Measurements from ENCODE around the gene CNTN1.

The CNTN1 gene

DNA sequence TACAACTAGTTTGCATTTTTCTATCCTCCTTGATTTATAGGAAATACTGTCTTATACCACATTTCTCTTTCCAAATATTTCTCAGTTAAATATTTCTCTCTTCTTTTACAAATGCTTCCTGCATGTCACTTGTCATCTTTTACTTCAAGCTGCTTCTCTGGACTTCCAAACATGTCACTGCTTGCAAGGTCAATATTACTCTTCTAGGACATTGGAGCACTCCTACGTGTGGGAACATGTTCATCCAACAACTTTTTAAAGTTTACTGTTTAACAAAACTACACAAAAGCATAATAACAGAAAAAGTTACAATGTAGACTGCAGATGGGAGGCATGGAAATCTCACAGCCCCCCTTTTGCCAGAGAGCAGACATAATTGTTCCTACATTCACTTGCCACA is 28.5 kb upstream of the CNTN1 start:
- Histone ChIP-seq H3K4me3 (ENCODE audit: low read length) (no peak overlapping the region), H3K56ac (ENCODE audit: low read length) (no peak overlapping the region), H3K9ac (ENCODE audit: low read length) (no peak overlapping the region), H3K18ac (ENCODE audit: low read length) (no peak overlapping the region), H4K8ac (ENCODE audit: low read depth, low read length) (no peak overlapping the region), H3K4me2 (ENCODE audit: low read length) (no peak overlapping the region), H3K4ac (ENCODE audit: low read depth, low read length) (no peak overlapping the region), H2BK5ac (ENCODE audit: low read length) (no peak overlapping the region), H4K5ac (ENCODE audit: low read length) (no peak overlapping the region), H3K4me1 (ENCODE audit: control insufficient read depth, low read depth, low read length) (no peaks in the 10 kb centered on the region), H2BK120ac (ENCODE audit: low read depth, low read length) (no peak overlapping the region), H3K36me3 (ENCODE audit: control insufficient read depth, insufficient read depth, low read length) (no peaks in the 10 kb centered on the region), H3K23ac (ENCODE audit: low read length) (no peak overlapping the region), H3K27ac (ENCODE audit: low read depth, low read length) (no peak overlapping the region), H3K79me2 (ENCODE audit: control insufficient read depth, insufficient read depth, low read length) (no peaks in the 10 kb centered on the region), H3K79me1 (ENCODE audit: low read length) (no peaks in the 10 kb centered on the region), H3K27me3 (ENCODE audit: insufficient read depth, low read length, poor library complexity) (no peaks in the 10 kb centered on the region), H2AK5ac (ENCODE audit: low read length) (no peak overlapping the region), H2BK15ac (replicated peaks; ENCODE audit: low read depth) (no peak overlapping the region)
- no CpG with 5 or more reads among the region's 1 CpG for WGBS (ENCODE audit: extremely low coverage, insufficient coverage, low lambda C conversion rate)
- DNase-seq, result no peak

- Histone ChIP-seq H3K27me3 (ENCODE audit: insufficient read depth, low read length, poor library complexity) (no peaks in the 10 kb centered on the region), H3K23ac (ENCODE audit: low read length) (no peak overlapping the region), H3K4me2 (ENCODE audit: low read length) (no peak overlapping the region), H4K8ac (ENCODE audit: low read depth, low read length) (no peak overlapping the region), H2BK15ac (replicated peaks; ENCODE audit: low read depth) (no peak overlapping the region), H3K79me2 (ENCODE audit: control insufficient read depth, insufficient read depth, low read length) (no peaks in the 10 kb centered on the region), H3K36me3 (ENCODE audit: control insufficient read depth, insufficient read depth, low read length) (no peaks in the 10 kb centered on the region), H3K9ac (ENCODE audit: low read length) (no peak overlapping the region), H2BK120ac (ENCODE audit: low read depth, low read length) (no peak overlapping the region), H3K27ac (ENCODE audit: low read depth, low read length) (no peak overlapping the region), H3K79me1 (ENCODE audit: low read length) (no peaks in the 10 kb centered on the region), H3K4me1 (ENCODE audit: control insufficient read depth, low read depth, low read length) (no peaks in the 10 kb centered on the region), H4K5ac (ENCODE audit: low read length) (no peak overlapping the region), H3K56ac (ENCODE audit: low read length) (no peak overlapping the region), H2AK5ac (ENCODE audit: low read length) (no peak overlapping the region), H3K18ac (ENCODE audit: low read length) (no peak overlapping the region), H3K4me3 (ENCODE audit: low read length) (no peak overlapping the region), H3K4ac (ENCODE audit: low read depth, low read length) (no peak overlapping the region), H2BK5ac (ENCODE audit: low read length) (no peak overlapping the region)
- no CpG with 5 or more reads among the region's 1 CpG for WGBS (ENCODE audit: extremely low coverage, insufficient coverage, low lambda C conversion rate)
- DNase-seq, result no peak
These were observed 24.1 kb upstream of the CNTN1 start for GRCh38 chr12:40668099-40668529.

- Histone ChIP-seq H3K79me2 (ENCODE audit: control insufficient read depth, insufficient read depth, low read length) (no peaks in the 10 kb centered on the region), H2BK5ac (ENCODE audit: low read length) (no peak overlapping the region), H4K8ac (ENCODE audit: low read depth, low read length) (no peak overlapping the region), H3K23ac (ENCODE audit: low read length) (no peak overlapping the region), H4K5ac (ENCODE audit: low read length) (no peak overlapping the region), H3K4me1 (ENCODE audit: control insufficient read depth, low read depth, low read length) (no peaks in the 10 kb centered on the region), H3K4ac (ENCODE audit: low read depth, low read length) (no peak overlapping the region), H3K36me3 (ENCODE audit: control insufficient read depth, insufficient read depth, low read length) (no peaks in the 10 kb centered on the region), H2BK120ac (ENCODE audit: low read depth, low read length) (no peak overlapping the region), H2AK5ac (ENCODE audit: low read length) (no peak overlapping the region), H3K9ac (ENCODE audit: low read length) (no peak overlapping the region), H3K56ac (ENCODE audit: low read length) (no peak overlapping the region), H3K27me3 (ENCODE audit: insufficient read depth, low read length, poor library complexity) (no peaks in the 10 kb centered on the region), H3K27ac (ENCODE audit: low read depth, low read length) (no peak overlapping the region), H2BK15ac (replicated peaks; ENCODE audit: low read depth) (no peak overlapping the region), H3K18ac (ENCODE audit: low read length) (no peak overlapping the region), H3K4me3 (ENCODE audit: low read length) (no peak overlapping the region), H3K4me2 (ENCODE audit: low read length) (no peak overlapping the region), H3K79me1 (ENCODE audit: low read length) (no peaks in the 10 kb centered on the region)
- no peak for DNase-seq
- WGBS (ENCODE audit: extremely low coverage, insufficient coverage, low lambda C conversion rate), result no CpG with 5 or more reads among the region's 2 CpGs
These were observed 19.4 kb upstream of the CNTN1 start for GRCh38 chr12:40672741-40673271.

DNA sequence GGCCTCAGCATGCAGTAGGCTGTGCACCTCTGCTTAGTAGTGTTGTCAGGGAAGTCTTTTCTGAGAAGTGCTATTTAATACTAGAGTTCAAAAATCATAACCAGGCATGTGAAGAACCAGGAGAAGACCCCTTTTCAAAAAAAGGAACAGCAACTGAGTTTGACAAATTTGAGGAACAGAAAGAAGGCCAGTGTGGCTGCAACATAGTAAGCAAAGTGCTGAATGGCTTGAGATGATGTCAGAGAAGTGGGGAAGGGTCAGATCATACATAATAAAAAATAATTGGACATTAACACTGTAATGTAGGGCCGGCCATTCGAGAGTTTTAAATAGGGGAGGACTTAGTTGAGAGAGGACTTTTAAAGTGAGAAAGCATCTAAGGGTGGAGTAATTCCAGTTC is 11.1 kb upstream of the CNTN1 start:
- Histone ChIP-seq H3K4me3 (ENCODE audit: low read length) (no peak overlapping the region), H3K4me1 (ENCODE audit: control insufficient read depth, low read depth, low read length) (no peaks in the 10 kb centered on the region), H3K4me2 (ENCODE audit: low read length) (no peak overlapping the region), H2BK15ac (replicated peaks; ENCODE audit: low read depth) (no peak overlapping the region), H3K4ac (ENCODE audit: low read depth, low read length) (no peak overlapping the region), H3K27ac (ENCODE audit: low read depth, low read length) (no peak overlapping the region), H4K8ac (ENCODE audit: low read depth, low read length) (no peak overlapping the region), H2BK5ac (ENCODE audit: low read length) (no peak overlapping the region), H3K79me1 (ENCODE audit: low read length) (no peaks in the 10 kb centered on the region), H3K36me3 (ENCODE audit: control insufficient read depth, insufficient read depth, low read length) (no peaks in the 10 kb centered on the region), H2AK5ac (ENCODE audit: low read length) (no peak overlapping the region), H3K27me3 (ENCODE audit: insufficient read depth, low read length, poor library complexity) (no peaks in the 10 kb centered on the region), H3K18ac (ENCODE audit: low read length) (no peak overlapping the region), H3K56ac (ENCODE audit: low read length) (no peak overlapping the region), H2BK120ac (ENCODE audit: low read depth, low read length) (no peak overlapping the region), H4K5ac (ENCODE audit: low read length) (no peak overlapping the region), H3K79me2 (ENCODE audit: control insufficient read depth, insufficient read depth, low read length) (no peaks in the 10 kb centered on the region), H3K23ac (ENCODE audit: low read length) (no peak overlapping the region), H3K9ac (ENCODE audit: low read length) (no peak overlapping the region)
- DNase-seq, result no peak
- no CpG with 5 or more reads among the region's 2 CpGs for WGBS (ENCODE audit: extremely low coverage, insufficient coverage, low lambda C conversion rate)

DNA sequence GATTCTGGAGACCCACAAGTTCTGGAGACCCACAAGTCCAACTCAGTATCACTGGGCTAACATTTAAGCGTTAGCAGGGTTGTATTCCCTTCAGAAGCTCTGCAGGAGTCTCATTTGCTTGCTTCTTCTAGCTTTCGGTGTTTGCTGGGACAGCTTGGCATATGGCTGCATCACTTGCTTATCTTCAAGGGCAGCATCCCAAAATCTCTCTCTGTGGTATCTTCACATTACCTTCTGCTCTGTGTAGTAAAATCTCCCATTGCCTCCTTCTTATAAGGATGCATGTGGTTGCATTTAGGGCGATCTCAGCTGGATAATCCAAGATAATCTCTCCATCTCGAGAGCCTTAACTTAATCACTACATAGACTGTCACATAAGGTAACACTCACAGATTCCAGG is 7.3 kb upstream of the CNTN1 start:
- Histone ChIP-seq H3K18ac (ENCODE audit: low read length) (no peak overlapping the region), H3K9ac (ENCODE audit: low read length) (no peak overlapping the region), H3K4me1 (ENCODE audit: control insufficient read depth, low read depth, low read length) (no peaks in the 10 kb centered on the region), H2AK5ac (ENCODE audit: low read length) (no peak overlapping the region), H3K36me3 (ENCODE audit: control insufficient read depth, insufficient read depth, low read length) (no peaks in the 10 kb centered on the region), H3K4ac (ENCODE audit: low read depth, low read length) (no peak overlapping the region), H3K79me2 (ENCODE audit: control insufficient read depth, insufficient read depth, low read length) (no peaks in the 10 kb centered on the region), H2BK15ac (replicated peaks; ENCODE audit: low read depth) (no peak overlapping the region), H2BK120ac (ENCODE audit: low read depth, low read length) (no peak overlapping the region), H3K4me2 (ENCODE audit: low read length) (no peak overlapping the region), H4K5ac (ENCODE audit: low read length) (no peak overlapping the region), H3K27me3 (ENCODE audit: insufficient read depth, low read length, poor library complexity) (no peaks in the 10 kb centered on the region), H3K4me3 (ENCODE audit: low read length) (no peak overlapping the region), H3K79me1 (ENCODE audit: low read length) (no peaks in the 10 kb centered on the region), H3K27ac (ENCODE audit: low read depth, low read length) (no peak overlapping the region), H4K8ac (ENCODE audit: low read depth, low read length) (no peak overlapping the region), H2BK5ac (ENCODE audit: low read length) (no peak overlapping the region), H3K23ac (ENCODE audit: low read length) (no peak overlapping the region), H3K56ac (ENCODE audit: low read length) (no peak overlapping the region)
- DNase-seq, result peak; percentile 0
- WGBS (ENCODE audit: extremely low coverage, insufficient coverage, low lambda C conversion rate), result no CpG with 5 or more reads among the region's 4 CpGs

DNA sequence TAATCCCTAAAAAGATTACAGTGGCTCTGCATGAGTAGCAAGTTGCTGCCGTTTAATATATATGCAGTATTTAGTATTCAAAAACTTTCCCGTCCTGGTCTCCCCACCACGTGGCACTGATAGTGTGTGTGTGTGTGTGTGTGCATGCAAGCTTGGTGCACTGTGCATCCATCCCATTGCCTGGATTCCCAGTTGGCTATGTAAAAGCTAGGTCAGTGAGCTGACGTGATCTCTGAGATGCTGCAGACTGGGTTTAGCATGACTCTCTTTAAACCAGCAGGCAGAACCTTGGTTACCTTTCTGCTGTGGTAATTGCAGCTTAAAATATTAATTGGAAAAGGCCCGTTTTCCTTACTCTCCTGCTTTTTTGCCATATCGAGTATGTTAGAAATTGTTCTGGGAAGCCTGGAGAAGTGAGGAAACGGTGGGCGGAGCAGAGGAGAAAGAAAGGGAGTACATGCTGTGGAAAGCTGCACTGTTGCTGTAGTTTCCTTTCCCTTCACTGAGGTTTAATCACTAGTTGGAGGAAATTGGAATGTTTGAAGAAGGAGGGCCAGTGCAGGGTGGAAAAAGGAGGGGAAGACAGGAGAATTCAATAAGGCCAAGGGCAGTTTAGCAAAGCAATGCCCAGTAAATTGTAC is 4.0 kb upstream of the CNTN1 start:
- no peaks in the 10 kb centered on the region for H3K79me2 ChIP-seq (ENCODE audit: control insufficient read depth, insufficient read depth, low read length)
- no peak overlapping the region for H4K8ac ChIP-seq (ENCODE audit: low read depth, low read length)
- H3K18ac ChIP-seq (ENCODE audit: low read length), result no peak overlapping the region
- WGBS (ENCODE audit: extremely low coverage, insufficient coverage, low lambda C conversion rate), result no CpG with 5 or more reads among the region's 8 CpGs
- H3K23ac ChIP-seq (ENCODE audit: low read length), result no peak overlapping the region
- H4K5ac ChIP-seq (ENCODE audit: low read length), result no peak overlapping the region
- no peak overlapping the region for H3K4ac ChIP-seq (ENCODE audit: low read depth, low read length)
- H2BK5ac ChIP-seq (ENCODE audit: low read length), result no peak overlapping the region
- no peak for DNase-seq
- no peak overlapping the region for H2BK120ac ChIP-seq (ENCODE audit: low read depth, low read length)
- no peak overlapping the region for H2BK15ac ChIP-seq (replicated peaks; ENCODE audit: low read depth)
- no peak overlapping the region for H3K27ac ChIP-seq (ENCODE audit: low read depth, low read length)
- H3K79me1 ChIP-seq (ENCODE audit: low read length), result no peaks in the 10 kb centered on the region
- H3K4me2 ChIP-seq (ENCODE audit: low read length), result no peak overlapping the region
- H2AK5ac ChIP-seq (ENCODE audit: low read length), result no peak overlapping the region
- no peaks in the 10 kb centered on the region for H3K36me3 ChIP-seq (ENCODE audit: control insufficient read depth, insufficient read depth, low read length)
- no peaks in the 10 kb centered on the region for H3K4me1 ChIP-seq (ENCODE audit: control insufficient read depth, low read depth, low read length)
- no peaks in the 10 kb centered on the region for H3K27me3 ChIP-seq (ENCODE audit: insufficient read depth, low read length, poor library complexity)
- H3K9ac ChIP-seq (ENCODE audit: low read length), result no peak overlapping the region
- H3K4me3 ChIP-seq (ENCODE audit: low read length), result no peak overlapping the region
- no peak overlapping the region for H3K56ac ChIP-seq (ENCODE audit: low read length)
